ENCODE data around the gene MGAT4D.

- TF ChIP-seq CTCF (conservative IDR thresholded peaks at IDR 0.05 in 1 of 2, IDR thresholded peaks at IDR 0.05 in 1 of 2; ENCODE audit: low read depth in 1 of 2, low read length in 2 of 2) (no peak), EZH2 (IDR thresholded peaks at IDR 0.05; ENCODE audit: low read length, missing control alignments) (no peak)
These were observed 47.7 kb downstream of the MGAT4D start for GRCh38 chr4:140450352-140450751.
